Stimulated activated CD4-positive, alpha-beta T cell treated with anti-CD3 and anti-CD28 coated beads, Interleukin-4, amount 100 ng/mL, for 48 hours (primary cell): Measurements from ENCODE around the gene SHISA9.

Experiments used
- DNase-seq, 2 donors: peaks; one replicate each; pipeline ENCODE4 v3.0.0-alpha.2; 2020; ENCODE audit warnings: low read depth in 2 of 2

The SHISA9 gene

DNA sequence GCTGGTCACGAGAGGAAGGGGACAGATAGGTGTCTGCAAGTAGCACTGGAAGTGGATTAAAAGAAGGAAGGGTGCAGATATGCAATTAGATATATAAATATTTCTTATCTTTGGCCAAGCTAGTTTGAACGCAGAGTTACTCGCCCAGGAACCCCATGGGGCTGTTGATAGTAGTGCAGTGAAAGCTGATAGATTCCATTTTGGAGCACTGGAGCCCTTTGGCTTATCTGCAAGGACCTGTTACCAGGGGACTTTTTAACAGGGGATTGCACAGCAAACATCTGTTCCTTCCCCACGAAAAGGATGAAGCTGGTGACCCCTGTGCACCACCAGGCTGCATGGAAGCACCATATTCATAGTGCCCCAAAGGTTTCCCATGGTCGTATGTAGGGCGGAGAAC lies 218.7 kb downstream of the SHISA9 start:
- DNase-seq, result no peak

DNA sequence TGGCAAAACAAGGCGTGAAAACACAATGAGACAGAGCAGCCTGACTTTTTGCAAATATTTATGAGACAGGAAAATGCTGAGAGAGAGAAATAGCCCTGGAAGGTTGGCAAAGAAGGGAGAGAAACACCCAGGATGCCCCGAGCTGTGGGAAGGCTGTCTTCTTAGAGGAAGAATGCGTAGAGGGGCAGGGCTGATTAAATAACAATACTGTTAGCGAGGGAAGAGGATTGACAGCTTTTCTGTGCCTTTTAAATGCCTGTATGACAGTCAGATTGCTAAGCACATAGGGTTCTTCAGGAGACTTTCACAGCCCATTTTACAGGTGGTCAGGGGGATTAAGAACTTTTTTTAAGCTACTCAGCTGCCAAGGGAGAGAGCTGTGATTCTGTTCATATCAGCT lies 219.2 kb downstream of the SHISA9 start:
- no peak for DNase-seq

DNA sequence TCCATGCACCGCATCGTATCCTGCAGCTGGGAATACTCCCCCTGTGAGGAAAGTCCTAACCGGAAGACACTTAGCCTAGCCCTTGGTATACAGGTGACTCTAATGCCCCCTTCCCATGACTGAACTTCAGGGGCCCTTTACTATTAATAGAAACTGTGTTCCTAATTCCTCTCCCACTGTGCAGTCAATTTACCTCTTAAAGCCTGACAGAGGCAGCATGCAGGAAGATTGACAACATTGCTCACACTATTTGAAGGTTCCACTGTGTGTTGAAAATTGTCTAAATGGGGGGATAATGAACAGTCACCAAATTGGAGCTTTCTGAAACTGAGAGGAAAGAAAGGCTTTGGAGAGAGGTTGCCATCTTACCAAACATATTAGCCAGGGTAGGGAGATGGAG lies 222.6 kb downstream of the SHISA9 start:
- DNase-seq, result no peak

DNA sequence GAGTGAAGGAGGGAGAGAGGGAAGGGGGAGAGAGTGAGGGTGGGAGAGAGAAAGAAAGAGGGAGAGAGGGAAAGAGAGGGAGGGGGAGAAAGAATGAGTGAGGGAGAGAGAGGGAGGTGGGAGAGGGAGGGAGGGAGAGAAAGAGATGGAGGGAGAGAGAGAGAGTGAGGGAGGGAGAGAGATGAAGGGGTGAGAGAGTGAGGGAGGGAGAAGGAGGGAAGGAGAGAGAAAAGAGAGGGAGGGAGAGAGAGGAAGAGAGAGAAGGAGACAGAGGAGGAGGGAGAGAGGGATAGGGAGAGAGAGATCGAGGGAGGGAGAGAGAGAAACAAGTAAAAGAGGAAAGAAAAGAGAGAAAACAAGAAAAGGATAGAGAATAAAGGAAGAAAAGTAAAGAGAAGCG lies 225.7 kb downstream of the SHISA9 start:
- DNase-seq, result no peak

DNA sequence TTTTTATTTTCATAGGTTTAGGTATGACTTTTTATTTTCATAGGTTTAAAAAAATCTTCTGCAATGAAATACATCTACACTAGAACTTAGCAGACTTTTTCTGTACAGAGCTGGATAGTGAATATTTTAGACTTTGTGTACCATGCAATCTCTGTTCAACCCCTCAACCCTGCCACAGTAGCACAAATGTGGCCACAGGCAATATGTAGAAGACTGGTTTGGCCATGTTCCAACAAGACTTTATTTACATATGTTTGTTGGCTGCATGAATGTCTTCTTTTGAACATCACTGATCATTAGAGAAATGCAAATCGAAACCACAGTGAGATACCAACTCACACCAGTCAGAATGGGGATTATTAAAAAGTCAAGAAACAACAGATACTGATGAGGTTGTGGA lies 229.2 kb downstream of the SHISA9 start:
- no peak for DNase-seq

DNA sequence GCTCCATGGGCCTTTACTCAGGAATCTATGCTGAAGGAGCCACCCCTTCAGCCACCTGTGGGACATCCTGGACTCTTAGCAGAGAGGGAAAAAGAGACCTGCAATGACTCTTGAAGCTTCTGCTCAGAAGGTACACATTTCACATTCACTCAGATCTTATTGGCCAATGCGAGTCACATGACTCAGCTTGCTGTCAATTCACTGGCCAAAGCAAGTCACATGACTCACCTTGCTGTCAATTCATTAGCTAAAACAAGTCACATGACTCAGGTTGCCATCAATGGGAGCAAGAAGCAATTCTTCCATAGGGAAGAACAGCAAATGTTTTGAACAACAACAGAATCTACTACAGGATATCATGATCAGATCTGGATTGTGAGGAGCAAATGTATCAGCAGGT lies 233.4 kb downstream of the SHISA9 start:
- DNase-seq, result no peak

DNA sequence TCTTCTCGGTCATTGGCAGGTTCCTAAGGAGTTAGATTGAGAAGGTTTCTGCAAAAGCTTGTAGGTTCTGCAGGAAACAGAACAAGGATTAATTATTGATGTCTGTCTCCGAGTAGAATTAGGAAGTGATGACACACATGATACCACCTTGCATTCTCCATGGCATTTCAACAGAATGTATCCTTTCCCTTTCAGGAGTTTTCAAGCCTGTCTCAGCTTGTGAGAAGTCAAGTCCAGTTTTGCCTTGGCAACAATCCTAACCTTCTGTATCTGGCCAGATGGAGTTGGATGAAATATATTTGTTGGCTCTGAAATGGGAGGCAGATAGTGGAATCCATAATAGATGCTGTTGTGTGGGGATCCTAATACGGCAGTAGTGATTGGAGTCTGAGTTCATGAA lies 235.5 kb downstream of the SHISA9 start:
- no peak for DNase-seq

DNA sequence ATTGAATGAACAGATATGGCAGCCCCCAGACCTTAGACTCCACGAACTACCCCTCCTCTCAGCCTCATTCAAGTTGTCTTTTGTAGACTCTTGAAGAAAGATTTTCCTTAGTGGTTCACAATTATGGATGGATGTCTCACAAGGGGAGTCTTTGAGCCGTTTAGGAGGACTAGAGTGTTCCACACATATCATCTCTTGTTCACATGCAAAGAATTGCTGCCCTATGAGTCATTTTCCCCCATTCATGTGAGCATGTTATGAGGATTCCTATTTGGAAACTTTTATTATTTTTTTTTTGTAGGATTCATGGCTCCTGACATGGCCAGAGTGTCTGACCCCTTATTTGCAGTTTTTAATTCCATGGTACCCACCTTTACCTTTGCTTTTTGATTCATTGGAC lies 237.1 kb downstream of the SHISA9 start:
- DNase-seq, result no peak

DNA sequence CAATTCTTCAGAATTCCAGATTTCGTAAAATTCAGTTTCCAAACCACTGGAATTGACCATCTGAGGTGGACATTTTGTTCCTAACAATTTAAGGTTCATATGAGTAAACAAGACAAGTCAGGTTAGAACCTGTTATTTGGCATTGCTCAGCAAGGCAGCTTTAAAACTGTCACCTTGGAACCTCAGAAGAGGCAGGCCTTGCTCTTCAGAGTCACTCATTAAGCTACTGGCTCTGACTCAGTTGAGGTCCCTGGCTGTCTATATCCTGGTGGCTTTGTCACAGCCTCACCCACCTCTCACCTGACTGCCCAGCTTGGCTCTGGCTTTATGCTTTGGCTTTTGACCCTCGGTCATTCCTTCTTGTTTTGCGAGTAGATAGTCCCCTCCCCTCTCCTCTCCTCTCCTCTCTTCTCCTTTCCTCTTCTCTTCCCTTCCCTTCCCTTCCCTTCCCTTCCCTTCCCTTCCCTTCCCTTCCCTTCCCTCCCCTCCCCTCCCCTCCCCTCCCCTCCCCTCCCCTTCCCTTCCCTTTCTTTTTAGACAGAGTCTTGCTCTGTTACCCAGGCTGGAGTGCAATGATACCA lies 238.4 kb downstream of the SHISA9 start:
- DNase-seq, result no peak

DNA sequence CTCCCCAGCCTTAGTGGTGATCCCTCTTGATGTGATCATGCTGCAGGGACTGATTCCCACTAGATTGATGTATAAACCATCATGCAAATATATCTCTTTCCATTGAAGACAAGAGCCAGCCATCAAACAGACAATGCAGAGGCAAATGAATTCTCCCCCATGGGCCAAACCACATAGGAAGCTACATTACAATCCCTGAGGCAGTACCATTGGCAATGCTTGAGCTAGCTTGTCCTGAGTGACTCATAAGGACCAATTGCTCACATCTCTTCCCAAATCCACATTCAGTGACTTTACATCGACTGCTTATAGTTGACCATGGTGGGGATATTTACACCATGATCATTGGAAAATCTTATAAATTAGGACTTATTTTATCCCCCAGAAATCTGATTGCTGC lies 242.2 kb downstream of the SHISA9 start:
- DNase-seq, result no peak

DNA sequence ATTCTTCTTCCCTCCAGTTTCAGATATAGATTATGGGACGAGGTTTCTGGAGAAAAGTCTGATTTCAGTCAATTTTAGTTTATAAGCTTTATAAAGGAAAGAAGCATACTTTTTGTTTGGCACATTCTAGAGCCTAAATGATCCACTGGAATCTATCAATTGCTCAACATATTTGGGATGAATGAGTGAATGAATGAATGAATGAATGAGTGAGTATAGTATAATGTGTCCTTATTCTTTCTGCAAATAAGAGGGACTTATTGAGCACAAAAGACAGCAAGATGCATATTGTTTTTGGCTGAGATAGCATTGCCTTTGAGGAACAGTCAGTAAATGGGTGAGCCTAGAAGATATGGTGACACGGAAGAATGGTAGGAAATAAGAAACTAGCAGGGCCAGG lies 245.4 kb downstream of the SHISA9 start:
- DNase-seq, result no peak

DNA sequence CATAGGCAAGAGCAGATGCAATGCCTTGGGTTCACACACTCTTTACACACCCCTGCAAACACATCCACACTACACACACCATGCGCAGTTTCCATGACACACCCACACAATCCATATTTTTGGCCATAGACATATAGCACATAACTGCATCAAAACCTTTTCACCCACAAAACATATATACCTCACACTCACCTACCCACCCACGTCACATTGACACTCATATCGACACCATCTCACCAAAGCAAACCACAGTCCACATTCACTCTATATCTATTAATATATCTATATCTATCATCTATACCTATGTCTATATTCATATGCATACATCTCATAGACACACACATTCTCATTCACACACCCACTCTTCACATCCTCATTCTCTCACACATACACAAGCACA lies 246.9 kb downstream of the SHISA9 start:
- DNase-seq, result no peak

DNA sequence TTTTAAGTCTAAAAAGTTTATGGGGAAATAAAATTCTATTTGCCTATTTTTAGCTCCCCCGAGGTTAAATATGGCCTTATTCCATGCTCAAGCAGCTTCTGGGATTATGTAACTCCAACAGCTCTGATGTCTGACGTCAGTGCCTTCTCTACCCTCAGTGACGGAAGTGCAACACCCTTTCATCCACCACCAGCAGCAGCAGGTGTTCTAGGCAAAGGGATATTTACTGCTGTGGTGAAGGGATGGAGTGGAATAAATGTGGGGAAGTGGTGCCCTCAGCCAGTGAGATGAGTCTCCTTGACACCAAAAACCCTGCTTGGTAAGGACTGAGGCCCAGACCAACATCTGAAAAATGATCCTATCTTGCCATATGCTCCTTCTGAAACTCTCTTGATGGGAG lies 247.4 kb downstream of the SHISA9 start:
- no peak for DNase-seq

DNA sequence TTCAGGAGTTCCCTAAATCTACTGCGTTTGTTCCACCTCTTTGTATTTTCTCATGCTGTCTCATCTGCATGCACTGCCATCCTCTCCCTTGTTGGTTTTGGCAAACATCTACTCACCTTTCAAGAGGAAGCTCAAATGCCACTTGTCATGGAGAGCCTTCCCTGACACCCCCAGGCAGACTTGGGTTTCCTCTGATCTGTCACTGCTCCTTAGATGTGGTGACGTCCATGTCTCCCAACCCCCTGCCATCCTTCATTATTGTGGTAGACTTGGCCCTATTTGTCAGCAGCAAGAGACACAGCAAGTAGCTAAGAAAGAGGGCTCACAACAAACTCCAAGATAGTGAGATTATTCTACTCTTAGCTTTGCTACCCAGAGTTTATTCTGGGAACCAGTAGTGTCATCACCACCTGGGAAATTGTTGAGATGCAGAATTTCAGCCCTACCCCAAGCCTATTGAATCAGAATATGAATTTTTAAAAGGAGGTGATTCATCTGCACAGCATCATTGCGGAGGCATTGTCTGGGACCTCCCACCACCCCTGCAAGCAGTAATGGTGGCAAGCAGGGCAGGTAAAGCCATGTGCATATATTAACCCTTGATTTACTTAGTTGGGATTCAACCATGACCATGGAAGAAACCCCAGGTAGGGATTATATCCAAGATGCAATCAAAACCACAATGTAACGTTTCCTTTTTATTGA lies 248.9 kb downstream of the SHISA9 start:
- no peak for DNase-seq

DNA sequence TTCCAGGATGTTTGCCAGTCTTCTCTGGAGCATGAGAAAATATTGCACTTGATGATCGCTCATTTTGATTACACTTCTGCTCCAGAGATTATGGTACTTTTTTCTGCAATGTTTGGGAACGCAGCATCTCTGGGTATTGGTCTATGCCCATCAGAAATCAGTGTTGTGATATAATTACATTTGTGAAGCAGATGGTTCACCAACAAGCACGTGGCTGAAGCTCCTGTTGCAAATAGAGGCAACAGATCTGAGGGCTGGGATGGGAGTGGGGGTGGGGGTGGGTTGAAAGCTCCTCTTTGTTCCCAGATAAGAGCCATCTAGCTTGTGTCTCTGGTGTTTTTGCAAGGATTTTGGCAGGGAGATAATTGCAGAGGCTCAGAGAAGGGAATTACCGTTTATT lies 252.3 kb downstream of the SHISA9 start:
- no peak for DNase-seq

DNA sequence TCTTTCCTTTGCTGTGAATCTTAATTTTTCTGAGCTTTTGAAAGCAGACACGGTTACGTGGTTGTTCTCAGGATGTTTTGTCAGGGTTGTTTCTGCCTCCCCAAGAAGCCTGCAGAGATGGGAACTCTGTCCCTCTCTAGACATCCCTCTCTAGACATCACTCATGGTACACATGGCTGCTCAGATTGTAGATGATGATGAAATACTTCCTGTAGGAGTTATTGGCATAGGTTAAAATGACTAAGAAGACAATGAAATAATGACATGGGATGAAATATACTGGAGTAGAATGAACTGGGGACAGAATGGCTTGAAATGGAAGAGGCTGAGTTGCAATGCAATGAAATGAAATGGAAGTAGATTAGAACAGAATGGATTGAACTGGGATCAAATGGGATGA lies 253.4 kb downstream of the SHISA9 start:
- no peak for DNase-seq

DNA sequence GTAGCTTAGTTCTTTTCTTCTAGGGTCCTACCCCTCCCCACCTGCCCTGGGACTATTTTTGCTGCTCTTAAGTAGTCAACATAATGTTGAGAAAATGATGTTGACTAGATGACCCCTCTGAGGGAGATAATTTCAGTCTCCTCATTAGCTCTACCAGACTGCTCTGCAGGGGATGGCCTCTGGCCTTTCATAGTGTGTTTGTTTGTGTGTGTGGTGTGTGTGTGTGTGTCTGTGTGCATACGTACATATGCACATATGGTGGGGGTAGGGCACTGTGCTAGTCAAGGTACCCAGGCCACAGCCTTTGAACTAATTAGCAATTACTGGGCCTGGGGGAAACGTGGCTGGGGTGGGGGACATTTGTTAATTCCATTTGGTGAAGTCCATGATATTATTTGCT lies 254.0 kb downstream of the SHISA9 start:
- no peak for DNase-seq

DNA sequence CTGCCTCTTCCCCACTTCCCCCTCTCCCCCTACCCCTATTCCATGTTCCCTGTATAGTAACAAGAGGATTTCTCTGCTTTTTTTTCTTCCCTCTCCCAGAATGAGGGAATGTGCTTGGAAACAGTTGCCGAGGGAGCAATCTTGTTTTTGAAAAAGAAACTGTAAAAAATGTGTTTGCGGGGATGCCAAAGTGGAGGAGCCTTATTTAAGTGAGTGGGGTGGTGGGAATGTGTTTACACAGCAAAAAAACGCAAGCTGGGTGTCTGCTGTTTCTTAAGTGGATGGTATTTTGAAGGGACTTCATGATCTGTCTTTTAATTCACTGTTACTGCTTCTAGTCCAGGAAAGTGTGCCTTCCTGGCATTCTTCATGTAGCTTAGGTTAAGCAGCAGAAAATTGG lies 254.4 kb downstream of the SHISA9 start:
- DNase-seq, result no peak

DNA sequence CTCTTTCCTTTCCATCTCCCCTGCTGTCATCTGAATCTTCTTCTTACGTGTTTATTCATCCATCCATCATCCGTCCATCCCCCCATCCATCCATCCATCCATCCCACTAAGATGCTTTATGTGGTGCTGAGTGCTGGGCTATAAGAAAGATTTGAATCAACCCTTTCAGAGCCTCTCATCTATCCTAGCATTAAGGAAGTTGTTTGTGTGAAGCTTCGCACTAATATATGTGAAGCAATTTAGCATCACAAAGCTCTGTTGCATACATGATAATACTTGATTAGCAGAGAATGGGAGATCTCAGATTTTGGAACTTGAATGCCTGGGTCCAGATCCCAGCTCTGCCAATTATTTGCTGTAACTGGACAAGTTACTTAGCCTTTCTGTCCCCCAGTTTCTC lies 255.7 kb downstream of the SHISA9 start:
- no peak for DNase-seq

DNA sequence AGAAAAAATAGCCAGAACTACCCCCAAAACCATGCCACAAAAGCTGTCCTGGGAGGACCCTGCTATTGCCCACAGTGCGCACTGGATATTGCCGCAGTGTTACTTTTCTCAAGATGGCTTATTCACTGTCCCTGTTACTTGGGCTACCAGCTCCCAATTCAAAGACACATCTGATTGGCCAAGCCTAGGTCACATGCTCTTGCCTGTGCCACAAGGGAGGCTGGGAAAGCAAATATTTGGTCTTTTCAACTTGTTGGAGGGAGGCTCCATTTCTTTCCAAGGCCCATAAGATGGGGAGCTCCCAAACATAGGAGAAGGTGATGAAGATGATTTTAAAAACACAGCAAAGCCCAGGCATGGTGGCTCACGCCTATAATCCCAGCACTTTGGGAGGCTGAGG lies 257.0 kb downstream of the SHISA9 start:
- DNase-seq, result no peak

DNA sequence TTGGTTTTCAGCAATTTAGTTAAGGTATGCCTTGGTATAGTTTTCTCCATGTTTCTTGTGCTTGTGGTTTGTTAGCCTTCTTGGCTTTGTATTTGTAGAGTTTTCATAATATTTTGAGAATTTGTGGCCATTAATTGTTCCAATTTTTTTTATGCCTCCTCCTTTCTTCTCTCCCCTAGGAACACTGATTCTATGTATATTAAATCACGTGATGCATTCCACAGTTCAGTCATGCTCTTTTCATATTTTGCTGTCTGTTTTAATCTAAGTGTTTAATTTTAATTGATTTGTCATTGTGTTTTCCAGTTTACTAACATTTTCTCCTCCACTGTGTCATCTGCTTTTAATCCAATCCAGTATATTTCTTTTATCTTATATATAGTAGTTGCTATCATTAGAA lies 263.6 kb downstream of the SHISA9 start:
- no peak for DNase-seq

DNA sequence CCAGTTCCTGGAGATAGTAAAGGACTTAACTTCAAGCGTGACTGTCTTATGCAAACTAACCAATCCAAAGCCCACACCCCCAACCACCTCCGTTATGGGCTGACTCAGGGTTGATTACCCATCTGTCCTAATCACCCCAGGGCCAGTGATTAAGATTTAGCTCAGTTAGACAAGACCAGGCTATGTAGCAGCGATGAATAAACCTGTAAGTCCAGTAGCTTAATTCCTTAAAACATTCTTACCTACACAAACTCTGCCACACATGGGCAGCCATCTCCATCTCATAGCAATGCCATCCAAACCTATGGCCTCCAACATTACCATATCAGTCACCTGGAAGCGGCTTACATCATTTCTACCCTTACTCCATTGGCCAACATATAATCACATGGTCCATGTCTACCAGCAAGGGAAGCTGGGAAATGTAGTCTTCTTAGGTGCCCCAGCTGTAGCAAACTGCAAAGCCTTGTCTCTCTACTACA lies 266.7 kb downstream of the SHISA9 start:
- no peak for DNase-seq

DNA sequence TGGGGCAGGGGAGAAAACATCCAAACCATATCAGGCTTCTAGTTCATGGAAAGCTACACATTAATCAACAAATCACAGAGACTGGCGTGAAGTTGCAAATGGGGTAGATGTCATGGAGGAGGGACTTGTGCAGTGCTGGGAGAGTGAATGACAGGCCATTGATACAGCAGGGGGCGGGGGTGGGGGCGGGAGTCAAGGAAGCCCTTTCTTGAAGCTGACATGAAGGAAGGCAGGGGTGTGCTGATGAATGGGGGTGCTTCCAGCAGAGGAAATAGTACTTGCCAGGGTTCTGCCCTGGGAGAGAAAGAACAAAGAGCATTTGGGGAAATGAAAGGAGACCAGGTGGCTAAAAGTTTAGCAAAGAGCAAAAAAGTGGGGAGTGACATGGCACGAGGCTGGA lies 269.9 kb downstream of the SHISA9 start:
- DNase-seq, result no peak

DNA sequence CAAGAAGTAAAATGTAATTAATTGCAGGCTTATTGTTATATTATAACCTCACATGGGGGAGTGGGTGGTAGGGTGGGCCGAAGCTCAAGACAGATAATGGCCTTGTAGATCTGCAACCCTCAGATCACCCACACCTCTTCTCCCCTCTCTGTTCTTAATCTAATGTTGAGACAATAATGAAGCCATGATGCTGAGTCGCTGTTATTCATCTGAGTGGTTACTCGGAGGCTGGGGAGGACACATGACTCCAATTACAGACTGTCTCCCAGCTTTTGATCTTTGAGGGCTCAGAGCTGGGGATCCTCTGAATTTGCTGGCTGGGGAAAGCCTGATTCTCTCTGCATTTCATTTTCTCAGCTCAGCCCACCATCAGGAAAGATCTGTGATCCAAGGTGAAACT lies 275.3 kb downstream of the SHISA9 start:
- DNase-seq, result no peak
